Renal pelvis (tissue), 4 donors: Measurements from ENCODE around the gene CASTOR1. TPM values are rescaled to one million over a fixed set of nuclear protein-coding genes. Genes with fewer than 3 reads are reported as not detected.
A peak's percentile ranks its signal among the peaks of the same experiment; 100 is the strongest.

Experiments used
- DNase-seq: peaks from one replicate; pipeline ENCODE4 v3.0.0-alpha.2; 2013
- polyA plus RNA-seq, 3 donors: library from polyadenylated mRNA; unstranded; fragments of 120-200 nt; gene quantifications; one replicate each; pipeline ENCODE4 v1.2.1, GENCODE V29; 2013; ENCODE audit not compliant: insufficient read length in 3 of 3

The CASTOR1 gene
- polyA plus RNA-seq, 3 donors: 12.9 to 14.5 (median 13.2) TPM

GRCh38 chr22:30267382-30268302, 21.7 kb downstream of the CASTOR1 start:
- DNase-seq: no peak

DNA sequence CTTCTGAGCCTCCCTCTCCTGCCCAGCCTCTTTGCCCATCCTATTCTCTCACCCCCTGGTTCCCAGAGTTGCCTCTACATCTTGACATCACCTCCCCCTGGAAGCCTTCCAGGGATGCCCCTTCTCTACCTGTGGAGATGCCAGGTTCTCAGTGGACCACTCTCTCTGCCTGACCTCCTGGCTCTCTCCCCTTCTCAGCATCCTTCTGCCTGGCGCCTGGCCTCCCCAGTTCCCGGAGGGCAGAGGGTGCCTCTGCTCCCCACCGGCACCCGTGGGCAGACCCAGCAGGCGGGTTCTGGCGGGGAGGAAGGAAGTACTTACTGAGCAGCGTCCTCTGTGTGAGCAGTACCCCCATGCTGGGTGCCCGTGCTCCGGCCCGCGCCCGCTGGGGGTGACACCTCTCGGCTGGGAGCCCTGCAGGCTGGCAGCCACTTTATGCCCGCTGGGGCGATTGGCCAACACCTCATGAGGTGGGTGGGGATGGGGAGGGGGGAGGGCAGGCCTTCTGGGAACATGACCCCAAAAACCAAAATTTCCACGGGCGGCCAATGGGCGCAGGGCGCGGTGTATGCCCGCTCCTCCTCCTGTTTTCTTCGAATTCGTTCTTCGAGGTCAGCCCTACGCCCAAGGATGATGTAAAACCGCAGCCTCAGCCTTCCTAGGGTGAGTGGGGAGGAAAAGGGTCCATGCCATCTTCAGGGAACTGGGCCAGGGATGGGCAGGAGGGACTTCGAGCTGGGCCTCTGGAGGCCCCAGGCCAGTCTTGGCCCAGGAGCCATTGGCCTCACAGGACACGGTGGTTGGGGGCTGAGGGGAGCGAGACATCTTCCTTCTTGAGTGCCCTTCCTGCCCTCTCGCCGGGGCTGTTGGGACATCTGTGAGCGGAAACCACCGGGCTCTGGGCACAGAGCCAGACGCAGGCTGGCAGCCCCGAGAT, 22.6 kb downstream of the CASTOR1 start, which contains the start of gene OSM:
TSS of gene OSM (minus strand) at position 407 of the 937 bp plus-strand sequence. CDS start at position 355, 52 bp downstream.
- DNase-seq: no peak

GRCh38 chr22:30265823-30266444, 23.4 kb downstream of the CASTOR1 start:
- DNase-seq: no peak

DNA sequence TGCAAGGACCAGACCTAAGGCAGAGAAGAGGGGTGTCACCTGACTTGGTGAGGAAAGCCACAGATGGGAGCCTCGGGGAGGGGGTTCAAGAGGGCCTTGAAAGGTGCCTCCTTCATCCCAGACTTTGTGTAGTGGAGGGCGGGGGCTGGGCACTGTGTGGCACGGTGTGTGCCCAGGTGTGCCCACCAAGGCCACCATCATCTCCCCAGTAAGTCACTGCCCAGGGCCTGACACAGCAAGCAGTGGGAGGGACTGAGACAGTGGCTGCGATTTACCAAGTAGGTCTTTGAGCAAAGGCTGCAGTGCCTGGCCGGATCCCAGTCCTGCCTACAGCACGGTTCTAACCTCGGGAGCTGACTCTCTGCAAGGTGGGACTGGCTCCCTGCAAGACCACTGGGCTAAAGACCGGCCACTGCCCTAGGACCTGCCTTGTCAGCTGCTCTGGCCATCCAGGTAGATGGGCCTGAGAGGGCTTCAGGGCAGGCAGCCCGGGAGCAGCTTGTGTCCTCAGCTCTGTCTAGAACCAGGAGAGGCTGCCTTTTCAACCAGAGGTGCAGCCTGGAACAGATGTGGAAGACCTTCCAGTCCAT, 24.1 kb downstream of the CASTOR1 start:
- no peak for DNase-seq

DNA sequence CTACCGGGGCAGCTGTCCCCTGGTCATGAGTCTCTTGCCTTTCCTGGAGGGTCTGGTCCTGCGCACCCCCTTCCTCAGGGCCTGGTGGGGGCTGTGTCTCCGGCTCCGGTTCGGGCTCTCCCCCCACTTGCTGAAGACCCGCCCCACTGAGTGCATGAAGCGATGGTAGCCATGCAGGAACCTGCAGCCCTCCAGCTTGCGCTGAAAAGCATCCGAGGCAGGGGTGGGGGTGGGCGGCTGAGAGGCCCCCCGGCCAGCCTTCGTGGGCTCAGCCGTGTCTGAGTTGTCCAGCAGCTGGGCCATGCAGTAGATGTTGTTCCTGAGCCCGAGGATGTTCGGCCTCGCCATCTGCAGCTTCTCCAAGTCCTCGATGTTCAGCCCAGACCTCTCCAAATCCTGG, 25.4 kb downstream of the CASTOR1 start:
- DNase-seq: no peak

DNA sequence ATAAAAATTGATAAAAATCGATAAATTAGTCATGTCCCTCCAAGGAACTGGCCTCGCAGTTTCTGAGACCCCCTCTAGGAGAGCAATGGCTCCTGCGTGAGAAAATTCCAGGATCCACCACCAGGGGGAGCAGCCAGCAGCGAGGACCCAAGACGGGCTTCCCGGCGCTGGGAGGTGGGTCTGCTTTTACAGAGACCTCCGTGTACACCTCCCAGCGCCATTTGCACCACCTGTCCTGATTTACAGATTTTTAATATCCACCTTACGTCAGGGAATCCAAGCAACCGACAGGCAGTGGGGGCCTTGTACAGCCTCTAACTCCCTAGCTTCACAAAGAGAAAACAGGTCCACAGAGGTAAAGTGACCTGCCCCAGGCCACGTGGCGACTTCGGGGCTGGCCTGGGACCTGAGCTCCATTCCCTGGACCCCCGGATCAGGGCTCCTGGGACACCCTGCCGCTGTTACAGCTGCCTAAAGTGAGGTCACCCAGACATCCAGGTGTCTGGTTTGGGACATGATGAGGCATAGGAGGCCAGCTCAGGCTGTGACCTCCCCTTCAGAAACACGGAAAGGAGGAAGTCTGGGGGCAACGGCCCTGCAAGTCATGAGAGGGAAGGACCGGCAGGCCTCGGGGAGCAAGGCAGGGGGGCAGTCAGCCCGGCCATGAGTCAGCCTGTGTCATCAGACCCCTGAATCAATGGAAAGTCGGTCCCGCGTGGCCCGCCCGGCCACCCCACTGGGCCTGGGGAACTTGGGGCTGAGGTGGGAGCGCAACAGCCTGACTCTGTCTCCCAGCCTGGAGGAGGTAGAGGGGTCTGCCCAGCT, 26.2 kb downstream of the CASTOR1 start:
- DNase-seq: peak; percentile 67

GRCh38 chr22:30262112-30262511, 27.2 kb downstream of the CASTOR1 start:
- DNase-seq: no peak

DNA sequence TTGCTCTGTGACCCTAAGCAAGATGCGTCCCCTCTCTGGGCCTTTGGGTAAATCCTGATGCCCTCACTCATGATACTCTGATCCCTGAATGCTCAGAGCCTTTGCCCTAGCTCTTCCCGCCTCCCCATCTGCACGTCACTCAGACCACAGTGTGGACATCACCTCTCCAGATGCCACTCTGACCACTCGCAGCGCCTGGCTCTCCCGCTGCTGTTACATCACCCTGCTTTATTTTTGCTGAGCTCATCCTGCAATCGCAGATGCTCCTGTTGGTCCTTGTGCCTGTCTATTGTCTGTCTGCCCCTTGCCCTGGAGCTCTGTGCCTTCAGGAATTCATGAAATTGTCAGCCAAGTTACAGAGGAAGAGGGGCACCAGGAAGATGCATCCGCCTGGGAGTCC, 28.2 kb downstream of the CASTOR1 start:
- no peak for DNase-seq

GRCh38 chr22:30260682-30261081, 28.6 kb downstream of the CASTOR1 start:
- DNase-seq: no peak

- no peak for DNase-seq
Measured at GRCh38 chr22:30260276-30260675, 29.0 kb downstream of the CASTOR1 start.

GRCh38 chr22:30254314-30254713, 35.0 kb downstream of the CASTOR1 start:
- no peak for DNase-seq

GRCh38 chr22:30253205-30253852, 36.0 kb downstream of the CASTOR1 start:
- peak; percentile 87 for DNase-seq

DNA sequence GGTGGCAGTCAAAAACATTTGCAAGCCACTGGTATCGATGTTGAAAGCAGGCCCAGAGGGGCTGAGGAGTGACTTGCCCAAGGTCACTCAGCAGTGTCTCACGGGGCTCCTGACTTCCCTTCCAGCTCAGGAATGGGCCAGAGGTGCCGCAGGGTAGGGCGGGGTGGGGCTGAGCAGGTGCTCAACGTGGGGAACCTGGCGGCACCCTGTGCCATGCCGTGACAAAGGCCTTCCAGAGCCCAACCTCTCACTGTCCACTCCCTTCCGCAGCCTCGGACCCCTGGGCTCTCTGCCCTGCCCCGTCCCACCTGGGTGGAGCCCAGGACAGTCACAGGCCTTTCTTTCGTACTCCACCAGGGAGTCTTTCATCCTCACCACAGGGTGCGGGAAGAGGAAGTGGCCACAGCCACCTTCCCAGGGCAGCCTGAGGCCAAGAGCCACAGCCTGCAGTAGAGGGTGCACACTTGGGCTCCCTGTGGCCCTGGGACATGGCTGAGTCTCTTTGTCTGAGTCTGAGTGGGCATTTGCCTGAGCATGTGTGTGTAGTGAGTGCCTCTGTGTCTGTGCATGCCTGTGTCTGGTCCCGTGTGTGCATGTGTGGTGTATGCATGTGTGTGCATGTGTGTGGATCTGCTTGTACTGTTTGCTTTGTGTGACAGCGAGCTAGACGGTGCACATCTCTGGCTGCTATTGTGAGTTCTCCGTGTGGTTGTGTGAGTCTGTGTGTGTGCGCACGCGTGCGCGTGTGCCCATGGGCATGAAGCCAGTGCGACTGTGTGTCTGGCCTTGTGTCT, 36.7 kb downstream of the CASTOR1 start:
- no peak for DNase-seq

GRCh38 chr22:30251711-30252110, 37.6 kb downstream of the CASTOR1 start:
- DNase-seq: no peak

- DNase-seq: no peak
Measured at GRCh38 chr22:30250661-30251267, 38.5 kb downstream of the CASTOR1 start.

GRCh38 chr22:30250039-30250565, 39.2 kb downstream of the CASTOR1 start:
- DNase-seq: no peak

DNA sequence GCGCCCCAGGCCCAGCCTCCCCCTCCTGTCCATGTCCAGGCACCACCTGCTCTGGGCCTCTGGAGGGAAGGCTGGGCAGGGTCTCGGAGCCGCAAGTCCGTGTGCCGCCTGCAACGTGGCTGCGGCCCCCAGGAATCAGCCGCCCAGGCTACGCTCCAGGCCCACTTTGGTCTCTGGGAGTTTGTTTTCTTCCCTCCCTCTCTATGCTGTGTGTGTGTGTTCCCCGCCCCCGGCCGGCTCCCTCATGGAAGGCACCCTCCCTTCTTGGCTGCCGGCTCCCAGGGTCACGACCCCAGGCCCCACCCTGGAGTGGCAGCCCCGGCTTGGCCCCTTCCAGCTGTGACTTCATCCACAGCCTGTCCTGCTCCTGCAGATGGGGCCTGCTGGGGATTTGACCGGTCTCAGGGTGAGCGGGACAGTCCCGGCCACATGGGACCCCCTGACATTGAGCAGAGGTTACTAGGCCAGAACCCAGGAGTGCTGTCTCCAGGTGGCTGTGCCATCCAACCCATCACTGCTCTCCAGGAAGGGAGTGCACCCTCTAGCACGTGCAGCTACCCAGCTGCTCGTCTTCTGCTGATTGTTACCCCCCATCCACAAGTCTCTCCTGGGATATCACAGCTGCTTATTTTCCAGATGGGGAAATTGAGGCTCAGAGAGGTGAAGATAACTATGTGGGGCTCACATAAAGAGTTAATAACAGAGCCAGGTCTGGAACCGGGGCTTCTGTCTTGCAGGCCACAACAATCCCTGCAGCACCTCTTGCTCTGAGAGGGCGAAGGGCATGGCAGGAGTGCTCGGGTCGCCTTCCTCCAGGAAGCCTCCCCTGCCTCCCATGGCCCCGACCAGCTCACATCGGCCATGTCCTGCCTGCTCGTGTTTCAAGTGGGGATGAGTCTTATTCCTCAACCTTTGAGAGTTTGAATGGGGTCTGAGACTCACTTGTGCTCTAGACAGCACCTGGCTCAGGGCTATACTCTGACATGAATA, 40.0 kb downstream of the CASTOR1 start:
- DNase-seq: no peak
